ENCODE results near the gene CACNA1G.

Gene CACNA1G

DNA sequence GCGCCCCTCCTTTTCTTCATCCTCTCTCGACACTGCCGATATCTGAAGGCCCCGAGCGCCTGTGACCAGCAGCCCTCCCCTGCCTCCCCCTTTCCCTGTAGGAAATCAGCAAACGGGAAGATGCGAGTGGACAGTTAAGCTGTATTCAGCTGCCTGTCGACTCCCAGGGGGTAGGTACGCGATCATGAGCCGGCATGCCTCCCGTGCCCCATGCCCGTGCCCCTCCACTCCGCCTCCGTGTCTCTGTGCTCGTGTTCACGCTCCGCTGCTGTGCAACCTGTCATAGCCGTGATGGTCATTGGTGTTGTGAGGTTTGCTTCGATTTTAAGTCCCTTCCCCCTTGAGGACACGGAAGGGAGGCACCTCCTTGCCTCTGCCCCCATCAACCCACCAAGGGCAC, 34.4 kb downstream of the CACNA1G start:
- Histone ChIP-seq H3K4me3 (ENCODE audit: low read length) (no peak overlapping the region), H3K9me3 (ENCODE audit: low read length) (peaks cover 2% of the 10 kb centered on the region), H3K27me3 (ENCODE audit: insufficient read depth, low read length) (no peaks in the 10 kb centered on the region), H3K36me3 (ENCODE audit: insufficient read depth, low read length) (no peaks in the 10 kb centered on the region), H2AFZ (ENCODE audit: low read depth, low read length) (no peak overlapping the region), H3K4me1 (ENCODE audit: insufficient read depth, low read length) (peaks cover 34% of the 10 kb centered on the region)

DNA sequence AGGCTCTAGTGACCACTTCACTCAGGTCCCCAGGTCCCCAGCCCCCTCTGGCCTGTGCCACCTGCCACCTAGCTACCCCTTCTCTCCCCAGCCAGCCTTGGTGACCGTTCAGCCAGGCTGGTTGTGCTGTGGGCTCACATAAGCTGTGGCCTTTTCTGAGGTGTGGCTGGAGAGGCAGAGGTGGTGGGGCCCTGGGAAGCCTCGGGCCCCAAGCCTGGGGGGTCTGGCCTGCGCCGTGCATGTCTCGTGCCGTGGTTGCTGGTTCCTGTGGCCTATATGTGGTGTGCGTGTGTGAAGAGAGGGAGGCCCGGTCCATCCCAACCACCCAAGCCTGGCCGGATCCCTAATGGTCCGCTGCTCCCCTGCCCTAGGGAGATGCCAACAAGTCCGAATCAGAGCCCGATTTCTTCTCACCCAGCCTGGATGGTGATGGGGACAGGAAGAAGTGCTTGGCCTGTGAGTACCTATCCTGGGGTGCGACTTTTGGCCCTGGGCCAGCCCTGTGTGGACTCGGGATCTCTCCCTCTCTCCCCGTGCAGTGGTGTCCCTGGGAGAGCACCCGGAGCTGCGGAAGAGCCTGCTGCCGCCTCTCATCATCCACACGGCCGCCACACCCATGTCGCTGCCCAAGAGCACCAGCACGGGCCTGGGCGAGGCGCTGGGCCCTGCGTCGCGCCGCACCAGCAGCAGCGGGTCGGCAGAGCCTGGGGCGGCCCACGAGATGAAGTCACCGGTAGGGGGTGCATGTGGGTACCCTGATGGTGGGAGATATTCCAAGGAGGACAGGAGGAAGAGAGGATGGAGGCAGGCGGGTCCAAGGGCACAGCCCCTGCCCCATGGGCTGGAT, 35.9 kb downstream of the CACNA1G start:
- Histone ChIP-seq H3K4me1 (ENCODE audit: insufficient read depth, low read length) (peaks cover 35% of the 10 kb centered on the region), H2AFZ (ENCODE audit: low read depth, low read length) (no peak overlapping the region), H3K4me3 (ENCODE audit: low read length) (no peak overlapping the region), H3K27me3 (ENCODE audit: insufficient read depth, low read length) (no peaks in the 10 kb centered on the region), H3K9me3 (ENCODE audit: low read length) (peaks cover 2% of the 10 kb centered on the region), H3K36me3 (ENCODE audit: insufficient read depth, low read length) (no peaks in the 10 kb centered on the region)

DNA sequence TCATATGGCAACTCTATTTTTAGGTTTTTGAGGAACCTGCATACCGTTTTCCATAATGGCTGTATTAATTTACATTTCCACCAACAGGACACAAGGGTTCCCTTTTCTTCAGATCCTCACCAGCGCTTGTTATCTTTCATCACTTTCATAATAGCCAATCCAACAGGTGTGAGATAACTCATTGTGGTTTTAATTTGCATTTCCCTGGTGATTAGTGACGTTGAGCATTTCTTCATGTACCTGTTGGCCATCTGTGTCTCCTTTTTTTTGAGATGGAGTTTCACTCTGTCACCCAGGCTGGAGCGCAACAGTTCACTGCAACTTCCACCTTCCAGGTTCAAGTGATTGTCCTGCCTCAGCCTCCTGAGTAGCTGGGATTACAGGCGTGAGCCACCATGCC, 38.0 kb downstream of the CACNA1G start:
- H3K36me3 ChIP-seq (ENCODE audit: insufficient read depth, low read length): no peaks in the 10 kb centered on the region
- no peaks in the 10 kb centered on the region for H3K27me3 ChIP-seq (ENCODE audit: insufficient read depth, low read length)
- no peak overlapping the region for H2AFZ ChIP-seq (ENCODE audit: low read depth, low read length)
- peaks cover 2% of the 10 kb centered on the region for H3K9me3 ChIP-seq (ENCODE audit: low read length)
- no peak overlapping the region for H3K4me3 ChIP-seq (ENCODE audit: low read length)
- H3K4me1 ChIP-seq (ENCODE audit: insufficient read depth, low read length): peaks cover 30% of the 10 kb centered on the region

DNA sequence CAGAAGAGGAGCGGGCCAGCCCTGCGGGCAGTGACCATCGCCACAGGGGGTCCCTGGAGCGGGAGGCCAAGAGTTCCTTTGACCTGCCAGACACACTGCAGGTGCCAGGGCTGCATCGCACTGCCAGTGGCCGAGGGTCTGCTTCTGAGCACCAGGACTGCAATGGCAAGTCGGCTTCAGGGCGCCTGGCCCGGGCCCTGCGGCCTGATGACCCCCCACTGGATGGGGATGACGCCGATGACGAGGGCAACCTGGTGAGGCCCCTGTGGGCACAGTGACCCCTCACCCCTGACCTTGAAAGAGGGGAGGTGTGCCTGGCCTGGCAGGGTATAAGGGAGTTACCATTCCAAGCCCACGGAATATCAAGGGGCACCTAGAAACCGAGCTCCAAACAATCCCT, 39.1 kb downstream of the CACNA1G start:
- Histone ChIP-seq H3K4me3 (ENCODE audit: low read length) (no peak overlapping the region), H3K4me1 (ENCODE audit: insufficient read depth, low read length) (peaks cover 19% of the 10 kb centered on the region), H2AFZ (ENCODE audit: low read depth, low read length) (no peak overlapping the region), H3K27me3 (ENCODE audit: insufficient read depth, low read length) (no peaks in the 10 kb centered on the region), H3K9me3 (ENCODE audit: low read length) (peaks cover 2% of the 10 kb centered on the region), H3K36me3 (ENCODE audit: insufficient read depth, low read length) (no peaks in the 10 kb centered on the region)

DNA sequence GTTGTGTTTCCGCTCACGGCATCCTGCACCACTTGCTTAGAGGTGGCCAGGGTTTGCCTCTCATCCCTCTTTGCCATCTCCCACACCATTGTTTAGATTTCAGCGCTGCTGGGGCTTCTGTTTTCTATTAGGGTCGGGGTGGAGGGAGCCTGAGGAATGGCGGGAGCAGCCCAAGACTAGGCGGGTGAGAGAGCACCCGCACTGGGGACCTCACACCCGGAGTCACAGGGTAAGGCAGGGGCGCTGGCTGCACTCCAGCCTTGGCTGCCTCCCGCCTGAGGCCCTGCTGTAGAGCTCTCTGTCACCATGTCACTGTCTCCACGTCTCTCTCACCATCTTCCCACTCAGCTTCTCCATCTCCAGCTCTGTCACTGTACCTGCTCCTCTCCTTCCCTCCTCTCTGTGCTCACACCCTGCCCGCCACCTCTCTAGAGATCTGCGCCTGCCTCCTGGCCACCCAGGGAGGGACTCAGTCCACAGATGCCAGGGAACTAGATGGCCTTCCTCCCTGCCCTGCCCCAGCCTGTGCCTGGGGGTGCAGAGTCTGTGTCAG, 41.4 kb downstream of the CACNA1G start:
- peaks cover 1% of the 10 kb centered on the region for H3K9me3 ChIP-seq (ENCODE audit: low read length)
- H3K27me3 ChIP-seq (ENCODE audit: insufficient read depth, low read length): no peaks in the 10 kb centered on the region
- no peak overlapping the region for H2AFZ ChIP-seq (ENCODE audit: low read depth, low read length)
- H3K36me3 ChIP-seq (ENCODE audit: insufficient read depth, low read length): no peaks in the 10 kb centered on the region
- H3K4me1 ChIP-seq (ENCODE audit: insufficient read depth, low read length): peaks cover 13% of the 10 kb centered on the region
- no peak overlapping the region for H3K4me3 ChIP-seq (ENCODE audit: low read length)

DNA sequence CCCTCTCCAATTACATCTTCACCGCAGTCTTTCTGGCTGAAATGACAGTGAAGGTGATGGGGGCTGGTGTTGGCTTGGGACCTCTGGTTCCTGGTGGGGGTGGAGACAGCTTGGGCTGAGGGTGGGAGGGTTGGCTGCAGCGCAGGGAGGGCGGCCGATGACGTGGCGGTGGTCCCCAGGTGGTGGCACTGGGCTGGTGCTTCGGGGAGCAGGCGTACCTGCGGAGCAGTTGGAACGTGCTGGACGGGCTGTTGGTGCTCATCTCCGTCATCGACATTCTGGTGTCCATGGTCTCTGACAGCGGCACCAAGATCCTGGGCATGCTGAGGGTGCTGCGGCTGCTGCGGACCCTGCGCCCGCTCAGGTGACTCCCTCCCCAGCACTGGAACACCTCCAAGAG, 42.3 kb downstream of the CACNA1G start:
- Histone ChIP-seq H3K4me1 (ENCODE audit: insufficient read depth, low read length) (peaks cover 13% of the 10 kb centered on the region), H3K9me3 (ENCODE audit: low read length) (no peaks in the 10 kb centered on the region), H2AFZ (ENCODE audit: low read depth, low read length) (no peak overlapping the region), H3K4me3 (ENCODE audit: low read length) (no peak overlapping the region), H3K27me3 (ENCODE audit: insufficient read depth, low read length) (no peaks in the 10 kb centered on the region), H3K36me3 (ENCODE audit: insufficient read depth, low read length) (no peaks in the 10 kb centered on the region)

DNA sequence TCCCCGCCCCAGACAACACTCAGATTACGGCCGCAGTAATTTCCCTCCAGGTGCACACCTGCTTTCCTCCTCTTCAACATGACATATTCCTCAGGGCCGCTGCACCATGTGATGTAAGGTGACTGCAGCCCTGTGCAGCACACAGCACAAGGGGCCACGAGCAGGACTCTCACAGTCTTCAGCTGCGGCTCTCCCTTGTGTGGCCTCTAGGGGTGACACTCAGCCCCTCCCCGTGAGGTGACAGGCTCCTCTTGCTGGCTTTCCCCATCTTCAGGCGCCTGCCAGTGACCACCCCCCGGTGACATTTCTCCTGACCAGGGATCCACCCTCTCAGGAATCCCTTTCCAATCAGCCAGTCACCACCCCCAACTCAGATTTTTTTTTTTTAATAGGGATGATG, 42.8 kb downstream of the CACNA1G start:
- no peaks in the 10 kb centered on the region for H3K27me3 ChIP-seq (ENCODE audit: insufficient read depth, low read length)
- H3K36me3 ChIP-seq (ENCODE audit: insufficient read depth, low read length): no peaks in the 10 kb centered on the region
- no peak overlapping the region for H3K4me3 ChIP-seq (ENCODE audit: low read length)
- no peak overlapping the region for H2AFZ ChIP-seq (ENCODE audit: low read depth, low read length)
- H3K9me3 ChIP-seq (ENCODE audit: low read length): no peaks in the 10 kb centered on the region
- H3K4me1 ChIP-seq (ENCODE audit: insufficient read depth, low read length): peaks cover 13% of the 10 kb centered on the region

DNA sequence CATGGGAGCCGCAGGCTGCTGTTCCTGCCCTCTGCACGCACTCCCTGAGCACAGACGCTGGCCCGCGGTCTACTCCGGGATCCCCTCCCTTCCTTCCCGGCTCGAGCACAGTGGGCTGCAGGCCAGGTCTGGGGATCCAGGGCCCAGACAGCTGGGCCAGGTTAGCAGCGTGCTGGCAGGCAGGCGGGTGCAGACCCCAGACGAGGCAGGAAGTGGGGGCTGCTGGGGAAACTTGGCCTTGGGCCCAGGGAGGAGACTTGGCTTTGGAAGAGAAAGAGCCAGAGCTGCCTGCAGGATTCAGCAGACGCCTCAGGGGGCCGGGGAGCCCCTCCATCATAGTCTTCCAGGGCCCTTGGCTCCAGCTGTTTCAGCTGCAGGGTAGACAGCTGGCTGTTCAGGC, 44.0 kb downstream of the CACNA1G start:
- H3K4me1 ChIP-seq (ENCODE audit: insufficient read depth, low read length): peaks cover 23% of the 10 kb centered on the region
- H3K27me3 ChIP-seq (ENCODE audit: insufficient read depth, low read length): no peaks in the 10 kb centered on the region
- no peaks in the 10 kb centered on the region for H3K9me3 ChIP-seq (ENCODE audit: low read length)
- no peaks in the 10 kb centered on the region for H3K36me3 ChIP-seq (ENCODE audit: insufficient read depth, low read length)
- no peak overlapping the region for H3K4me3 ChIP-seq (ENCODE audit: low read length)
- no peak overlapping the region for H2AFZ ChIP-seq (ENCODE audit: low read depth, low read length)

DNA sequence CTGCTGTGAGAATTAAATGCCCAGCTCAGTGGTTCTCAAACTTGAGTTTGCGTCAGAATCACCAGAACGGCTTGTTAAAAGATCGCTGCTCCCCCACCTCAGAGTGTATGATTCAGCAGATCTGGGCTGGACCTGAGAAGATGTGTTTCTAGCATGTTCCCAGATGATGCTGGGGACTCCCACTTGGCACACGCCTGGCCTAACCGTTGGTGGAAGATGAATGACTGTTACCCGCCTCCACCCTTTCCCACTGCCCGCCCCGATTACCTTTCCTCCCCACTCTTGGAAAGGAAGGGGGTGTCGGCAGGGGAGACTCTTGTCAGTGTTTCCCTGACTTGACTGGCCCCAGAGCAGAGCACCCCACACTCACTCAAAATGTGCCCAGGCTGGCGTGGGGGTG, 44.9 kb downstream of the CACNA1G start:
- peaks cover 33% of the 10 kb centered on the region for H3K4me1 ChIP-seq (ENCODE audit: insufficient read depth, low read length)
- H3K4me3 ChIP-seq (ENCODE audit: low read length): no peak overlapping the region
- H2AFZ ChIP-seq (ENCODE audit: low read depth, low read length): no peak overlapping the region
- H3K27me3 ChIP-seq (ENCODE audit: insufficient read depth, low read length): no peaks in the 10 kb centered on the region
- no peaks in the 10 kb centered on the region for H3K9me3 ChIP-seq (ENCODE audit: low read length)
- H3K36me3 ChIP-seq (ENCODE audit: insufficient read depth, low read length): no peaks in the 10 kb centered on the region

DNA sequence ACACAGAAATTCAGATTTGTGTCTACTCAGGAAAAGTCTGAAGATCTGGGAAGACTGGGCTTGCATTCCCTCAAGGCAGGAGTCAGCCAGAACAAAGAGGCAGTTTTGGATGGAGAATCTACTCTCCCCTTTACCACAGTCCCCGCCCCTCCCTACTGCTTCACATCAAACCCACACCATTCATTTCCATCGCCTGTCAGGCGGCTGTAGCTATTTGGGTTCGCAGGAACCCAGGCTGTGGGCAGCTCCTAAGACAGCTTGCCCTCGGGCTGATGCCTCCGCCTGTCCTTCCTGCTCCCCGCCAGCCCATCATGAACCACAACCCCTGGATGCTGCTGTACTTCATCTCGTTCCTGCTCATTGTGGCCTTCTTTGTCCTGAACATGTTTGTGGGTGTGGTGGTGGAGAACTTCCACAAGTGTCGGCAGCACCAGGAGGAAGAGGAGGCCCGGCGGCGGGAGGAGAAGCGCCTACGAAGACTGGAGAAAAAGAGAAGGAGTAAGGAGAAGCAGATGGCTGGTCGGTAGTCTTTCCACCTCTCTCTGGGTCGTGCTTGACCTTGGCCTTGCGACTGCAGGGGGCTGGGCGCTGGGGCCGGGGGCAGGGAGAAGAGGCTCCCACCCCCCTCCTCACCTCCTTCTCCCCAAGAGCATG, 47.1 kb downstream of the CACNA1G start:
- Histone ChIP-seq H2AFZ (ENCODE audit: low read depth, low read length) (no peak overlapping the region), H3K4me1 (ENCODE audit: insufficient read depth, low read length) (peaks cover 25% of the 10 kb centered on the region), H3K27me3 (ENCODE audit: insufficient read depth, low read length) (no peaks in the 10 kb centered on the region), H3K36me3 (ENCODE audit: insufficient read depth, low read length) (no peaks in the 10 kb centered on the region), H3K9me3 (ENCODE audit: low read length) (no peaks in the 10 kb centered on the region), H3K4me3 (ENCODE audit: low read length) (no peak overlapping the region)

DNA sequence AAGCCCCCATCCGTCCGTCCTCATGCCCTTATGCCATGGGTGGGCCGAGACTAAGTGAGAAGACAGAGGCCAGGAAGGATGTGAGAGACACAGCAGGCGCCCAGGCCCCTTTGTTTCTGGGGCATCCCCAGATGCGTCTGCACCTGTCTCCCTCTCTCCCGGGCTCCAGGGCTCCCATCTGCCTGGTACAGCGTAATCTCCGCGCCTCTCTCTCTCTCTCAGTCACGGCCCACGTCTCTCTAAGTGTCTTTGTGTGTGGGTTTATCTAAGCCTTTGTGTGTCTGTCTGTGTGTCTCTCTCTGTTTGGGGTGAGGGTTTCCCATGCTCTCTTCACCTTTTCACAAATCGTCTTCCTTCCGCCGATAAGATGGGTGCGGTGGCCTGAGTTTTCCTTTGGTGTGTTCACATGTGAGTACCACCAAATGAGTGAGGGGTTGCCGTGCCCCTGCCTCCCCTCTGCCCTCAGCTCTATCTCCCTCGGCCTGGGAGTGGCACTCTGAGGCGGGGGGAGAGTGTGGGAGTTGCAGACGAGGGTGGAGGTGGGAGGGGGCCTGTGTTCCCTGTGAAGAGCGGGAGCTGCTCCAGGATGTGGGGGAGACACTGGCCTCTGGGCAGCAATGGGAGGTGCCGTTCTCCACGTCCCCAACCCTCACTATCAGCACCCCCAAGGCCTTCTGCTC, 48.3 kb downstream of the CACNA1G start:
- Histone ChIP-seq H2AFZ (ENCODE audit: low read depth, low read length) (no peak overlapping the region), H3K4me3 (ENCODE audit: low read length) (no peak overlapping the region), H3K4me1 (ENCODE audit: insufficient read depth, low read length) (peaks cover 21% of the 10 kb centered on the region), H3K27me3 (ENCODE audit: insufficient read depth, low read length) (no peaks in the 10 kb centered on the region), H3K36me3 (ENCODE audit: insufficient read depth, low read length) (no peaks in the 10 kb centered on the region), H3K9me3 (ENCODE audit: low read length) (no peaks in the 10 kb centered on the region)

DNA sequence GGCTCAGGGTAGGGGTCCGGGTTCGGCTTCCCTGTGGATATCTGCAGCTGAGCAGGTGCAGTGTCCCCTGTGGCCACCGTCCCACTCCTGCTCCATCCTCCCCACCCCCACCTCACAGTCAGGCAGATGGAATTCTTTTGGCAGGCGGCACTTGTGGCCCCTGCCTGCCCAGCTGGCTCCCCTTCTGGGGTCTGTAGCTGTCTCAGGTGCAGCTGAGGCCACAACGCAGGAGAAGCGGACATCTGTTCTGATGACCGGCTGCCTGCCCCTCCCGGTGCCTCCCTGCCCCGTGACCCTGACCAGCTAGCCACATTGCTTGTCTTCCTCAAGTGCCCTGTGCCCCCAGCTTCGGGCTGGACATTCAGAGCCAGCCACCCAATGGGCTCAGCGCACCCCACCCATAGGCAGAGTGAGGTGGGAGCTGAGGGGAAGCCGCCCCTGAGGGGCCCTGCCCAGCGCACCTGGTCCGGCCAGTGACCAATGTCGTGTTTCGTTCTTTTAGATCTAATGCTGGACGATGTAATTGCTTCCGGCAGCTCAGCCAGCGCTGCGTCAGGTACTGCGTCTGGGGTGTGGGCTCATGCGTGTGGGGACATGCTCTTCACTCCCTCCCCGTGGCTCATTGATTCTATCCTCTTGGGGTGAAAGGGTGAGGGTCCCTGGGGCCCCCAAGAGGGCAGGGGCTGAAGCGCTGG, 49.0 kb downstream of the CACNA1G start:
- Histone ChIP-seq H3K27me3 (ENCODE audit: insufficient read depth, low read length) (no peaks in the 10 kb centered on the region), H3K4me1 (ENCODE audit: insufficient read depth, low read length) (peaks cover 21% of the 10 kb centered on the region), H3K4me3 (ENCODE audit: low read length) (no peak overlapping the region), H3K9me3 (ENCODE audit: low read length) (no peaks in the 10 kb centered on the region), H2AFZ (ENCODE audit: low read depth, low read length) (no peak overlapping the region), H3K36me3 (ENCODE audit: insufficient read depth, low read length) (no peaks in the 10 kb centered on the region)

Measured in neuron (in vitro differentiated cells).